NB4 (cell line): ENCODE measurements around the gene DCP1B.
A peak's percentile ranks its signal among the peaks of the same experiment; 100 is the strongest.

Source experiments
- DNase-seq: peaks from one replicate; pipeline ENCODE4 v3.0.0; 2010; ENCODE audit warnings: low read depth
- H3K4me3 ChIP-seq: one replicate; pipeline ENCODE4 v1.5.1; 2011; ENCODE audit warnings: mild to moderate bottlenecking, low read depth, low read length, moderate library complexity
- MAX ChIP-seq: IDR thresholded peaks from 2 replicates; pipeline ENCODE4 v1.6.1; 2011; ENCODE audit warnings: low read depth, low read length
- MYC ChIP-seq: IDR thresholded peaks from 2 replicates; pipeline ENCODE4 v1.6.1; 2011; ENCODE audit warnings: low read depth, low read length
- POLR2A ChIP-seq: IDR thresholded peaks from 2 replicates; pipeline ENCODE4 v1.6.1; 2011; ENCODE audit warnings: mild to moderate bottlenecking; ENCODE audit not compliant: insufficient read length; ENCODE audit errors: extremely low read depth
- TF ChIP-seq, protein P1 (sequence below): IDR thresholded peaks from one replicate; pipeline ENCODE4 v1.5.1; 2012; ENCODE audit warnings: low read depth, low read length

DCP1B gene

DNA sequence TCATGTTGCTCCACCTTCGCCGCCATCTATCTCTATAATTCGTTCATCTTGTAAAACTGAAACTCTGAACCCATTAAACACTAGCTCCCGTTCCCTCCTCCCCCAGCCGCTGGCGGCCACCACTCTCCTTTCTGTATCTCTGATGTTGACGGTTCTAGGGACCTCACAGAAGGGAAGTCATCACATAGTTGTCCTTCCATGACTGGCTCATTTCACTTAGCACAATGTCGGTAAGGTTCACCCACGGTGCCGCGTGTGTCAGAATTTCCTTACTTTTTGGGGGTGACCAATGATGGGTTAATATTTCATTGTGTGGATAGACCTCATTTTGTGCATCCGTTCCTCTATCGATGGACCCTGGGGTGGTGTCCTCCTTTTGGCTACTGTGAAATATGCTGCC is 83.8 kb downstream of the DCP1B start:
- H3K4me3 ChIP-seq, result no peak overlapping the region
- DNase-seq, result peak; percentile 30
- no peak for TF ChIP-seq MYC
- TF ChIP-seq, protein P1, sequence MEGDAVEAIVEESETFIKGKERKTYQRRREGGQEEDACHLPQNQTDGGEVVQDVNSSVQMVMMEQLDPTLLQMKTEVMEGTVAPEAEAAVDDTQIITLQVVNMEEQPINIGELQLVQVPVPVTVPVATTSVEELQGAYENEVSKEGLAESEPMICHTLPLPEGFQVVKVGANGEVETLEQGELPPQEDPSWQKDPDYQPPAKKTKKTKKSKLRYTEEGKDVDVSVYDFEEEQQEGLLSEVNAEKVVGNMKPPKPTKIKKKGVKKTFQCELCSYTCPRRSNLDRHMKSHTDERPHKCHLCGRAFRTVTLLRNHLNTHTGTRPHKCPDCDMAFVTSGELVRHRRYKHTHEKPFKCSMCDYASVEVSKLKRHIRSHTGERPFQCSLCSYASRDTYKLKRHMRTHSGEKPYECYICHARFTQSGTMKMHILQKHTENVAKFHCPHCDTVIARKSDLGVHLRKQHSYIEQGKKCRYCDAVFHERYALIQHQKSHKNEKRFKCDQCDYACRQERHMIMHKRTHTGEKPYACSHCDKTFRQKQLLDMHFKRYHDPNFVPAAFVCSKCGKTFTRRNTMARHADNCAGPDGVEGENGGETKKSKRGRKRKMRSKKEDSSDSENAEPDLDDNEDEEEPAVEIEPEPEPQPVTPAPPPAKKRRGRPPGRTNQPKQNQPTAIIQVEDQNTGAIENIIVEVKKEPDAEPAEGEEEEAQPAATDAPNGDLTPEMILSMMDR, result no peak
- TF ChIP-seq MAX, result no peak
- TF ChIP-seq POLR2A, result no peak

GRCh38 chr12:1919763-1920162 is 84.5 kb downstream of the DCP1B start:
- H3K4me3 ChIP-seq, result peak overlapping the region; percentile 65
- TF ChIP-seq MAX (no peak), POLR2A (no peak), MYC (no peak)
- TF ChIP-seq, protein P1, result no peak

GRCh38 chr12:1919284-1919683 is 85.0 kb downstream of the DCP1B start:
- DNase-seq, result peak; percentile 21
- TF ChIP-seq POLR2A (no peak), MYC (no peak), MAX (no peak)
- TF ChIP-seq, protein P1, result no peak

More at GRCh38 chr12:1919763-1920162, 84.5 kb downstream of the DCP1B start:
- peak; percentile 1 for DNase-seq

DNA sequence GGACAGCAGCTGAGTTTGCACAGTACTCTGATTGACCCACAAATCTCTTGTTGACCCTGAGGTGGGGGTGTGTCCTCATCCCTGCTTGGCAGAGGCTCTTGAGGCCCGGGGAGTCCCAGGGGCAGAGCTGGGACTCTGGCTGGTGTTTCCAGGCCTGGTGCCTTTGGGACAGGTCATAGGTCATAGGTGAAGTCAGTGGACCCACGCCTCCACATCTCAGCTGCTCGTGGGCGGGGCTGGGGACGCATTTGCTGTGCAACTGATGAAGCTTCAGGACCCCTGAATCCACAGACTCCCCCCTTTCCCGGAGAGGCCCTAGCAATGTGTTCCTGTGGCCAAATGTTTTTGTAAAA is 85.4 kb downstream of the DCP1B start:
- TF ChIP-seq POLR2A (no peak), MAX (no peak), MYC (no peak)
- TF ChIP-seq, protein P1, result no peak
- peak overlapping the region; percentile 65 for H3K4me3 ChIP-seq
- no peak for DNase-seq

More at GRCh38 chr12:1919284-1919683, 85.0 kb downstream of the DCP1B start:
- H3K4me3 ChIP-seq, result peak overlapping the region; percentile 65

DNA sequence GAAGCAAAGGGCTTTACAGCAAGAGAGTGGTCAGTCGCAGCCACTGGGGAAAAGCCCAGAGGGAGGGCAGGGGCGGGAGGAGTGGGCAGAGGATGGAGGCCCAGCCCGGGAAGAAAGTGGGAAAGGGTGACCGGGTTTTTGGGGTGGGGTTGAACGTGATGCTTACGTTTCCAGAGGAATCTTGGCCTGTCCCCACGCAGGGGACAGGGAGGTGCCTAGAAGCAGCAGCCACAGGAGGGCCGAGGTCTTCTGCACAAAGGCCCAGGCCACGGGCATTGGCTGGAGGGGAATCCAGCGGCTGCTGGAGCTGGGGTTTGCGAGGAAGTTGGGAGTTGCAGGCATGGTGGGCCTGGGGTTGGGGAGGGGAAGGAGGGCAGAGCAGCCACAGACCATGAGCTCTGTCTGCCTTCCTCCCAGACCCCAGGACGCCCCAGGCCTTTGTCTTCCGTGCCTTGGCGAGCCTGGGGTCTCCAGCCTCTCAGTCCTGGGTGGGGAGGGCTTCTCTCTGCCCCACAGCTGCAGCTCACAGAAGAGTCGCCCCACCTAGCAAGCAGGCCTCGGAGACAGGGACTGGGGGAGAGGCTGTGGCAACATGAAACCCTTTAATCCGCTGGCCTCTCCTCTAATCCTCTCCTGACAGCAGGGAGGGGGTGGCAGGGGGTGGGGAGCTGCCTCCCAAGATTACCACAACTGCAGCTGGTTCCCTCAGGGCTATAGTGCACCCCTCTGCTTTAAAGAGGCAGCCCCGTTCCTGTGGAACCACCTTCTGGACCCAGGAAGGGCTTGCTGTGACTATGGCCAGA is 86.0 kb downstream of the DCP1B start, which contains the start of gene CACNA2D4:
Gene CACNA2D4 (minus strand): TSS at position 572 of the 803 bp plus-strand sequence. CDS start 179 bp downstream, at position 393.
- DNase-seq, result peak; percentile 87
- TF ChIP-seq MYC (peak; percentile 18; the same call in 1 of the 2 replicates), POLR2A (no peak)
- H3K4me3 ChIP-seq, result peak within 1 kb of the TSS; percentile 65
